Endothelial cell of umbilical vein (primary cell): Measurements from ENCODE around the gene ABLIM2.

Experiments used
- EZH2 ChIP-seq: IDR thresholded peaks from 2 replicates; pipeline ENCODE4 v1.6.1; 2012; ENCODE audit warnings: borderline replicate concordance, low read depth, mild to moderate bottlenecking, moderate library complexity, low read length, inconsistent platforms; ENCODE audit not compliant: severe bottlenecking
- MYC ChIP-seq: IDR thresholded peaks from one replicate; pipeline ENCODE4 v1.6.1; 2011; ENCODE audit warnings: mild to moderate bottlenecking, low read depth, low read length
- TF ChIP-seq, protein P1 (sequence below), 2 donors: IDR thresholded peaks; 1 replicate in 1 of 2; 2 replicates in 1 of 2; pipeline ENCODE4 v1.5.1; 2011; ENCODE audit warnings: low read length in 2 of 2, mild to moderate bottlenecking in 2 of 2, moderate library complexity in 2 of 2, control low read depth in 1 of 2, inconsistent platforms in 1 of 2, low read depth in 1 of 2; ENCODE audit not compliant: insufficient read depth in 1 of 2; ENCODE audit errors: extremely low read depth in 1 of 2

GRCh38 chr4:8090744-8091301 is 67.8 kb downstream of the ABLIM2 start:
- TF ChIP-seq, protein P1, sequence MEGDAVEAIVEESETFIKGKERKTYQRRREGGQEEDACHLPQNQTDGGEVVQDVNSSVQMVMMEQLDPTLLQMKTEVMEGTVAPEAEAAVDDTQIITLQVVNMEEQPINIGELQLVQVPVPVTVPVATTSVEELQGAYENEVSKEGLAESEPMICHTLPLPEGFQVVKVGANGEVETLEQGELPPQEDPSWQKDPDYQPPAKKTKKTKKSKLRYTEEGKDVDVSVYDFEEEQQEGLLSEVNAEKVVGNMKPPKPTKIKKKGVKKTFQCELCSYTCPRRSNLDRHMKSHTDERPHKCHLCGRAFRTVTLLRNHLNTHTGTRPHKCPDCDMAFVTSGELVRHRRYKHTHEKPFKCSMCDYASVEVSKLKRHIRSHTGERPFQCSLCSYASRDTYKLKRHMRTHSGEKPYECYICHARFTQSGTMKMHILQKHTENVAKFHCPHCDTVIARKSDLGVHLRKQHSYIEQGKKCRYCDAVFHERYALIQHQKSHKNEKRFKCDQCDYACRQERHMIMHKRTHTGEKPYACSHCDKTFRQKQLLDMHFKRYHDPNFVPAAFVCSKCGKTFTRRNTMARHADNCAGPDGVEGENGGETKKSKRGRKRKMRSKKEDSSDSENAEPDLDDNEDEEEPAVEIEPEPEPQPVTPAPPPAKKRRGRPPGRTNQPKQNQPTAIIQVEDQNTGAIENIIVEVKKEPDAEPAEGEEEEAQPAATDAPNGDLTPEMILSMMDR (IDR thresholded peaks at IDR 0.05; ENCODE audit: extremely low read depth in 1 of 2, insufficient read depth in 1 of 2, low read depth in 1 of 2, low read length in 2 of 2) = no peak
- TF ChIP-seq MYC = no peak
- TF ChIP-seq EZH2 = no peak
